Measurements from ENCODE around the gene UTRN.

DNA sequence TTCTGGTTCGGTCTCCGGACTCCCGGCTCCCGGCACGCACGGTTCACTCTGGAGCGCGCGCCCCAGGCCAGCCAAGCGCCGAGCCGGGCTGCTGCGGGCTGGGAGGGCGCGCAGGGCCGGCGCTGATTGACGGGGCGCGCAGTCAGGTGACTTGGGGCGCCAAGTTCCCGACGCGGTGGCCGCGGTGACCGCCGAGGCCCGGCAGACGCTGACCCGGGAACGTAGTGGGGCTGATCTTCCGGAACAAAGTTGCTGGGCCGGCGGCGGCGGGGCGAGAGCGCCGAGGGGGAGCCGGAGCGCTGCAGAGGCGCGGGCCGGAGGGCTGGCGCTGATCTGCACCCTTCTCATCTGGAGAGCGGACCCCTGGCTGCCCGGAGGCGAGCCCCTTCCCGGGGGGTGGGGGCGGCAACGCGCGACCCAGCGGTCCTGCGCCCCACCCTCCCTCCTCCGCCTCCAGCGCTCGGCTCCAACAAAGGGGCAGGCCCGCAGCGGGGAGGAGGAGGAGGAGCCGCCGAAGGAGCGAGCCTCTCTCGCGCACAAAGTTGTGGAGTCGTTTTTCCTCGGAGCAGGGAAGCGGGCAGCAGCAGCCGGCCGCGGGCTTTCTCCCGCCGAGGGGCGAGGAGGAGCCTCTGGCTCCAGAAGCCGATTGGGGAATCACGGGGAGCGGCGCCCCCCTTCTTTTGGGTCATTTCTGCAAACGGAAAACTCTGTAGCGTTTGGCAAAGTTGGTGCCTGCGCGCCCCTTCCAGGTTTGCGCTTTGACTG, at the start of gene UTRN:
- TF ChIP-seq BHLHE40 (IDR thresholded peaks at IDR 0.05; ENCODE audit: borderline replicate concordance) (no peak), SUZ12 (IDR thresholded peaks at IDR 0.05) (no peak), HDGF (IDR thresholded peaks at IDR 0.05; ENCODE audit: borderline replicate concordance) (no peak), FOXA1 (IDR thresholded peaks at IDR 0.05) (no peak), ARNT (IDR thresholded peaks at IDR 0.05) (no peak), FOXM1 (IDR thresholded peaks at IDR 0.05; ENCODE audit: borderline replicate concordance) (no peak), LEF1 (IDR thresholded peaks at IDR 0.05; ENCODE audit: borderline replicate concordance) (no peak), ELF4 (IDR thresholded peaks at IDR 0.05) (no peak), ZNF384 (IDR thresholded peaks at IDR 0.05) (no peak)
